GM23248 (cell line): Measurements from ENCODE around the gene RIBC1.

Experiments
- EZH2 ChIP-seq: fragments of 200-600 bp; sonication (generic); IDR thresholded peaks from 2 replicates; pipeline ENCODE4 v1.6.1; 2018; ENCODE audit warnings: antibody characterized with exemption, mild to moderate bottlenecking; ENCODE audit not compliant: insufficient read depth, poor library complexity, severe bottlenecking
- EZH2phosphoT487 ChIP-seq: fragments of 200-600 bp; sonication (generic); IDR thresholded peaks from 2 replicates; pipeline ENCODE4 v1.6.1; 2018; ENCODE audit warnings: antibody characterized with exemption, moderate library complexity, mild to moderate bottlenecking, low read depth; ENCODE audit not compliant: insufficient read depth

DNA sequence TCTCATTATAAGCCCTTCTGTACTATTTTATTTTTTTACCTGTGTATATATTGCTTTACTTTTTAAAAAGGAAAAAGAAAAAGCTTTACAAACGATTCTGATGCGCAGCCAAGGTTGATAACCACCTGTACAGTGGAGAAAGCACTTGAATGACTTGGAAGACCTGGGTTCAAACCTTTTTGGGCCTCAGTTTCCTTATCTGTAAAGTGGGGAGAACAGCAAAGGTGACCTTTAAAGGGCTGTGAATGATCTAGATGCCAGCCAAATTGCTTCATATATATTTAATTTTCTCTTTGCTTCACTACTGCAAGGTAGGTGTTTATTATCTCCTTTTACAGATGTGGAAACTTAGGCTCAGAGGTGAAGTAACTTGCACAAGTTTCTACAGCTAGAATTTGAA, 45.2 kb upstream of the RIBC1 start:
- TF ChIP-seq EZH2 = no peak
- no peak for TF ChIP-seq EZH2phosphoT487
